ENCODE data around the gene ODAD3.

The ODAD3 gene

GRCh38 chr19:11383706-11384048, 51.2 kb downstream of the ODAD3 start:
- peak overlapping the region; percentile 28; the same call in 1 of the 2 replicates for H3K9ac ChIP-seq (ENCODE audit: low read length)

GRCh38 chr19:11382898-11383705, 51.8 kb downstream of the ODAD3 start:
- TF ChIP-seq EZH2phosphoT487 (IDR thresholded peaks at IDR 0.05; ENCODE audit: low read depth) = no peak
- peak; percentile 52 for TF ChIP-seq CTCF (IDR thresholded peaks at IDR 0.05; ENCODE audit: low read depth, low read length)
- Histone ChIP-seq H3K27ac (ENCODE audit: low read length) (no peak overlapping the region), H3K27me3 (ENCODE audit: low read depth, low read length) (no peaks in the 10 kb centered on the region), H3K9me3 (ENCODE audit: insufficient read depth, low read length) (no peaks in the 10 kb centered on the region), H3K79me2 (ENCODE audit: low read length) (peaks cover 5% of the 10 kb centered on the region; the same call in 1 of the 2 replicates), H3K4me3 (ENCODE audit: low read length) (peak overlapping the region; percentile 72), H3K4me2 (ENCODE audit: low read length) (peak overlapping the region; percentile 75), H3K36me3 (replicated peaks; ENCODE audit: low read depth, low read length) (no peaks in the 10 kb centered on the region), H3K4me1 (ENCODE audit: low read length) (peaks cover 11% of the 10 kb centered on the region), H4K20me1 (ENCODE audit: insufficient read depth, low read length) (no peaks in the 10 kb centered on the region), H3K9ac (ENCODE audit: low read length) (peak overlapping the region; percentile 28; the same call in 1 of the 2 replicates), H2AFZ (ENCODE audit: low read depth, low read length) (peak overlapping the region; percentile 28; the same call in 1 of the 2 replicates)

More at GRCh38 chr19:11383706-11384048, 51.2 kb downstream of the ODAD3 start:
- Histone ChIP-seq H3K4me1 (ENCODE audit: low read length) (peaks cover 11% of the 10 kb centered on the region), H3K9me3 (ENCODE audit: insufficient read depth, low read length) (no peaks in the 10 kb centered on the region), H3K27me3 (ENCODE audit: low read depth, low read length) (no peaks in the 10 kb centered on the region), H2AFZ (ENCODE audit: low read depth, low read length) (0 out of 2 replicates have a peak overlapping the region, but pooled peaks have one; percentile 26), H3K79me2 (ENCODE audit: low read length) (peaks cover 5% of the 10 kb centered on the region; the same call in 1 of the 2 replicates), H3K4me2 (ENCODE audit: low read length) (peak overlapping the region; percentile 75), H3K27ac (ENCODE audit: low read length) (no peak overlapping the region), H3K36me3 (replicated peaks; ENCODE audit: low read depth, low read length) (no peaks in the 10 kb centered on the region), H3K4me3 (ENCODE audit: low read length) (peak overlapping the region; percentile 72), H4K20me1 (ENCODE audit: insufficient read depth, low read length) (no peaks in the 10 kb centered on the region)
- TF ChIP-seq EZH2phosphoT487 (IDR thresholded peaks at IDR 0.05; ENCODE audit: low read depth) (no peak), CTCF (IDR thresholded peaks at IDR 0.05; ENCODE audit: low read depth, low read length) (no peak)

- Histone ChIP-seq H3K9ac (ENCODE audit: low read length) (peak overlapping the region; percentile 78), H3K36me3 (replicated peaks; ENCODE audit: low read depth, low read length) (peaks cover 6% of the 10 kb centered on the region), H2AFZ (ENCODE audit: low read depth, low read length) (peak overlapping the region; percentile 91), H3K4me2 (ENCODE audit: low read length) (peak overlapping the region; percentile 89), H4K20me1 (ENCODE audit: insufficient read depth, low read length) (no peaks in the 10 kb centered on the region), H3K4me3 (ENCODE audit: low read length) (peak overlapping the region; percentile 82), H3K79me2 (ENCODE audit: low read length) (peaks cover 7% of the 10 kb centered on the region), H3K9me3 (ENCODE audit: insufficient read depth, low read length) (no peaks in the 10 kb centered on the region), H3K27ac (ENCODE audit: low read length) (peak overlapping the region; percentile 68), H3K27me3 (ENCODE audit: low read depth, low read length) (no peaks in the 10 kb centered on the region), H3K4me1 (ENCODE audit: low read length) (peaks cover 21% of the 10 kb centered on the region)
- peak; percentile 80 for TF ChIP-seq CTCF (IDR thresholded peaks at IDR 0.05; ENCODE audit: low read depth, low read length)
- no peak for TF ChIP-seq EZH2phosphoT487 (IDR thresholded peaks at IDR 0.05; ENCODE audit: low read depth)
These were observed 54.0 kb downstream of the ODAD3 start for GRCh38 chr19:11380653-11381537.

Measured in OCI-LY3 (cell line).